Measurements from ENCODE around the gene DAZ1.
"Not testable (repeated sequence)": the region's sequence is repeated elsewhere in the genome, so short reads cannot be mapped to it uniquely, and the experiment has no call there.

The DAZ1 gene

GRCh38 chrY:23198908-23199307 is at the start of gene DAZ1:
Gene DAZ1, minus strand, starts transcription at chrY:23199008. Its CDS starts 208 bp downstream, at chrY:23198800.
- not testable (repeated sequence) for DNase-seq (ENCODE audit: low read depth)

GRCh38 chrY:23219233-23219632 is 20.4 kb upstream of the DAZ1 start, which contains the start of gene DAZ2:
Gene DAZ2, plus strand, starts transcription at chrY:23219533. Its CDS starts 208 bp downstream, at chrY:23219741.
- DNase-seq (ENCODE audit: low read depth), result not testable (repeated sequence)

GRCh38 chrY:23210681-23211080 is 11.9 kb upstream of the DAZ1 start:
- not testable (repeated sequence) for DNase-seq (ENCODE audit: low read depth)

- not testable (repeated sequence) for DNase-seq (ENCODE audit: low read depth)
Measured at GRCh38 chrY:23209802-23210495, 11.1 kb upstream of the DAZ1 start.

GRCh38 chrY:23207455-23207854 is 8.6 kb upstream of the DAZ1 start:
- not testable (repeated sequence) for DNase-seq (ENCODE audit: low read depth)
